ENCODE results near the gene TNFRSF6B.

TNFRSF6B gene

DNA sequence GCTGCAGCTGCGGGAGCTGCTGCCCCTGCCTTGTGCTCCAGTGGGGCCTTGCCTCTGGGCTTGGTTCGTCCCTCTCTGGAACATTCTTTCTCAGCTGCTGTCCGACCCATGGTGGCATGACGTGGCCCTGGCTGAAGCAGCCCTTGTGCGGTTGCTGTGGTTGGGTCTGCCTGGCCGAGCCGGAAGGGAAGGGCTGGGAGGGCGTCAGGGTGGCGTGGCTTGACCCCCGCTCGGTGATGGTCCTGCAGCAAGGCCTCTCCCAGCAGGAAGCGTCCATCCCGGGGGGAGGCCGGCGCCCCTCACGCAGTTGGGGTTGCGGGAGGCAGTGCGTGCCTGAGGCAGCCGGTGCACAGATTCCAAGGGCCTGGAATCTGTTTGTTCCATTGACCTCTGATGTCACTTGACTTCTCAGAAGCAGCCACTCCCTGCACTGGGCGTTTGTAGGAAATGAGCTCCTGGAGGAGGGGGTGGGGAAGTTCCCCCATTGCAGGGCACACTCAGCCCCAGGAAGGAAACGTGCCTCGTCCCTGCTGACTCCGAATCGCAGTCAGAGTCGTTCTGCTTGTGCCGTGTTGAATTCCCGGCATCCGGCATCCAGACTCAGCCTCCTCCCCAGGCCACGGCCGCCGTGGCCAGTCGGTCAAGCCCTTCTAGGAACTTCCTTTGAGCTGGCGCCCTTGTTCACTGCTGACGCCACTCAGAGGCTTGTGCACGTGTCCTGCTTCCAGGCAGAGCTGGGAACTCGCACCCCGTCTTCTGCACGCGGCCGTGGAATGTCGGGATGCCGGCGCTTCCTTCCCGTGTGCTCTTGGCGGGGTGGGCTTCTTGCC is 9.7 kb upstream of the TNFRSF6B start:
- peak; percentile 46 for DNase-seq

DNA sequence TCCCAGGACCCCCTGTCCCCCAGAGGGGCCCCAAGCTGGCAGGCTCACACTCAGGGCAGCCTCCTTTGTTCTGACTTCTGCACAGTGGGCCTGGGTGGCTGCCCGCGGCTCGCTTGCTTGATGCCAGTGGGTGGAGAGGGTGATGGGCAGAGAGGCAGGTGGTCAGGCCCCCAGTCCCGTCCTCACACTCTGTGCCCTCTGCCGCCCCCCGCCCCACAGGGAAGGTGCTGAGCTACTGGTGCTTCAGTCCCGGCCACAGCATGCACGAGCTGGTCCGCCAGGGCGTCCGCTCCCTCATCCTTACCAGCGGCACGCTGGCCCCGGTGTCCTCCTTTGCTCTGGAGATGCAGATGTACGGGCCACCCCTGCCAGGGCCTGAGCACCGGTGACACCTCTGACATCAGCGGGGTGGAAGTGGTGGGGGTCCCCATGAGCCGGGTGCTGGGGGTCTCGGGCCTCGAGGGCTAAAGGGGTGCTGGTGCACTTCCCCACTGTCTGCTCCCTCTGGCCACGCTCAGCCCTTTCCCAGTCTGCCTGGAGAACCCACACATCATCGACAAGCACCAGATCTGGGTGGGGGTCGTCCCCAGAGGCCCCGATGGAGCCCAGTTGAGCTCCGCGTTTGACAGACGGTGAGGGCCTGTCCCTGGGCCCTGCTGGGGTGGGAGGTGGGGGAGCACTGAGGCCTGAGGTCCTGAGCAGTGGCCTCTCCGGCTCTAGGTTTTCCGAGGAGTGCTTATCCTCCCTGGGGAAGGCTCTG is 8.9 kb upstream of the TNFRSF6B start:
- DNase-seq: no peak

GRCh38 chr20:63688228-63689045 is 8.0 kb upstream of the TNFRSF6B start:
- no peak for DNase-seq

- DNase-seq: no peak
Measured at GRCh38 chr20:63689046-63690002, 7.1 kb upstream of the TNFRSF6B start.

GRCh38 chr20:63690003-63690897 is 6.2 kb upstream of the TNFRSF6B start:
- DNase-seq: no peak

- DNase-seq: no peak
Measured at GRCh38 chr20:63690898-63691710, 5.3 kb upstream of the TNFRSF6B start.

DNA sequence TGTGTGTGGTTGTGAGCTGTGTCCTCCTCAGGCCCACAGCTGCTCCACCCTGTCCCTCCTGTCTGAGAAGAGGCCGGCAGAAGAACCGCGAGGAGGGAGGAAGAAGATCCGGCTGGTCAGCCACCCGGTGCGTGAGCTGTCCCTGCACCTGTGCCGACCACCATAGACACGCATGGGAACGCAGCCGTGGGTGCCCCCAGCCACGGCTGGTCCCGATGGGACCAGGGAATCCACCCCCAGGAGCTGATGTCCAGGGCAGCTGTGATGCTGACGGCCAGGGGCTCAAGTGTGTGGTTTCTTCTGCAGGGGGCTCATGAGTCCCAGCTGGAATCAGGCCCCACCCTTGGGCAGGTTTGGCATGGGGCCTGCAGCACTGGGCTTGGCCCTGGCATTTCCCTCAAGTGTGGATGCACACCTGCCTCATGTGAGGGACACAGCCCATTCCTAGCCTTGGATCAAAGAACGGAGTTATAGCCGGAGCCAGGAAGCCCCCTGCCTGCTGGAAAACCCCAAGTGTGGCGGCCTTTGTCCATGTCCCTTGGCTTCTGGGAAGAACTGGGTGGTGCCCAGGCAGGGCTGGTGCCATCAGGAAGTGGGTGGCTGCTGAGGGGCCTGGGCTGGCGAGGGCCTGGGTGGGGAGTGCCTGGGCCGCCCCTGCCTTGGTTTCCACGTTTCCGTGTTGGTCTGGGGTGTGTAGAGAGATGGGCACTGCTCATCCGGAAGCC is 4.6 kb upstream of the TNFRSF6B start:
- no peak for DNase-seq

GRCh38 chr20:63692436-63693082 is 3.9 kb upstream of the TNFRSF6B start:
- no peak for DNase-seq

DNA sequence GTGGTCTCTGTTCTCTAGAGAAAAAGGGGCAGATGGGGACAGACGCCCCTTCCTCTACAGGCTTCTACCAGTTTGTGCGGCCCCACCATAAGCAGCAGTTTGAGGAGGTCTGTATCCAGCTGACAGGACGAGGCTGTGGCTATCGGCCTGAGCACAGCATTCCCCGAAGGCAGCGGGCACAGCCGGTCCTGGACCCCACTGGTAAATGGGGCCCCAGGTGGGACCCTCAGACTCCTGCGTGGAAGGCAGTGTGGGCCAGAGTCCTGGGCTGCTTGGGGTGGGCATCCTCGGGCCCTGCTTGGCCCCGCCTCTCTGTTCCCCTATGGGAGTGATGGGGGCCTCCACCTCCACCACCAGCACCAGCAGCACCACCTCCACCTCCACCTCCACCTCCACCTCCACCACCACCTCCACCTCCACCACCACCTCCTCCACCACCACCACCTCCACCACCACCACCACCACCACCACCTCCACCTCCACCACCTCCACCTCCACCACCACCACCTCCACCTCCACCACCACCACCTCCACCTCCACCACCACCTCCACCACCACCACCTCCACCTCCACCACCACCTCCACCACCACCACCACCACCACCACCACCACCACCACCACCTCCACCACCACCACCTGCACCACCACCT is 3.2 kb upstream of the TNFRSF6B start:
- DNase-seq: no peak

- no peak for DNase-seq
Measured at GRCh38 chr20:63693733-63694583, 2.5 kb upstream of the TNFRSF6B start.

DNA sequence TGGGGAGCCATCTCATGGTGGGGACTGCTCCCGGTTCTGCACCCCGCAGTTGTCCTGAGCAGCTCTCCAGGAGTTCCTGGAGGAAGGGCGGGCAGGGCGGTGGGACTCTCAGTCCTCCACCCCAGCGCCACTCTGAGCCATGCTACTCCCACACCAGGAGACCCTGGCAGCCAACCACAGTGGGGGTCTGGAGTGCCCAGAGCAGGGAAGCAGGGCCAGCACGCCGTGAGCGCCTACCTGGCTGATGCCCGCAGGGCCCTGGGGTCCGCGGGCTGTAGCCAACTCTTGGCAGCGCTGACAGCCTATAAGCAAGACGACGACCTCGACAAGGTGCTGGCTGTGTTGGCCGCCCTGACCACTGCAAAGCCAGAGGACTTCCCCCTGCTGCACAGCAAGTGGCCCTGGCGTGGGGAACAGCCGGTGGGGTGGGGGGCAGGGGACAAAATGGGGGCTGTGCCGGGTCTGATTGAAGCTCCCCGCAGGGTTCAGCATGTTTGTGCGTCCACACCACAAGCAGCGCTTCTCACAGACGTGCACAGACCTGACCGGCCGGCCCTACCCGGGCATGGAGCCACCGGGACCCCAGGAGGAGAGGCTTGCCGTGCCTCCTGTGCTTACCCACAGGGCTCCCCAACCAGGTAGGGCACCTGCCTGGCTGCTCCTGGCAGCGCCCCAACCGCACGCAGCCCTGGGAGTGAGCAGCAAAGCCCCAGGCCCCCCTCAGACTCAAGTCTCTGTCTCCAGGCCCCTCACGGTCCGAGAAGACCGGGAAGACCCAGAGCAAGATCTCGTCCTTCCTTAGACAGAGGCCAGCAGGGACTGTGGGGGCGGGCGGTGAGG is 1.6 kb upstream of the TNFRSF6B start:
- DNase-seq: no peak

DNA sequence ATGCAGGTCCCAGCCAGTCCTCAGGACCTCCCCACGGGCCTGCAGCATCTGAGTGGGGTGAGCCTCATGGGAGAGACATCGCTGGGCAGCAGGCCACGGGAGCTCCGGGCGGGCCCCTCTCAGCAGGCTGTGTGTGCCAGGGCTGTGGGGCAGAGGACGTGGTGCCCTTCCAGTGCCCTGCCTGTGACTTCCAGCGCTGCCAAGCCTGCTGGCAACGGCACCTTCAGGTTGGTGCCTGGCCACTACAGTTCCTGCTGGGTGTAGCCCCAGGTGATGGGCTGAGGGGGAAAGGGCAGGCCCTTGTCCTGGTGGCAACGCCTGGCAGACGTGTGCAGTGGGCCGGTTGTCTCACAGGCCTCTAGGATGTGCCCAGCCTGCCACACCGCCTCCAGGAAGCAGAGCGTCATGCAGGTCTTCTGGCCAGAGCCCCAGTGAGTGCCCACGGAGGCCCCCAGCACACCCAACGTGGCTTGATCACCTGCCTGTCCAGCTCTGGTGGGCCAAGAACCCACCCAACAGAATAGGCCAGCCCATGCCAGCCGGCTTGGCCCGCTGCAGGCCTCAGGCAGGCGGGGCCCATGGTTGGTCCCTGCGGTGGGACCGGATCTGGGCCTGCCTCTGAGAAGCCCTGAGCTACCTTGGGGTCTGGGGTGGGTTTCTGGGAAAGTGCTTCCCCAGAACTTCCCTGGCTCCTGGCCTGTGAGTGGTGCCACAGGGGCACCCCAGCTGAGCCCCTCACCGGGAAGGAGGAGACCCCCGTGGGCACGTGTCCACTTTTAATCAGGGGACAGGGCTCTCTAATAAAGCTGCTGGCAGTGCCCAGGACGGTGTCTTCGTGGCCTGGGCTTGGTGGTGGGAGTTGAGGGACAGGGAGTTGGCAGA is 787 bp upstream of the TNFRSF6B start:
- DNase-seq: no peak

DNA sequence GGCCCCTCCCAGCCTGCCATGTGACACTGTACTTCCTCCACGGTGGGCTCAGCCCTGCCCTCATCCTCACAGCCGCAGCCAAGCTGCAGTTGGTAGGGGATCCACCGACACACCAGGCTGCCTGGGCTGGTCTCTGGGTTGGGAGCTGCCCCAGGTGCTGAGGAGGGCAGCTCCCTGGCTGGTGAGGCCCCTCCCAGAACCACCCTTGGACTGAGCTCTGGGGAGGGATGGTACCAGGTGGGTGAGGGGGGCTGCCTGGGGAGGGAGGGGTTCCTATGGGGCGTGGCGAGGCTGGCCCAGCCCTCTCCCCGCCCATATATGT is 185 bp upstream of the TNFRSF6B start:
- peak; percentile 44 for DNase-seq

DNA sequence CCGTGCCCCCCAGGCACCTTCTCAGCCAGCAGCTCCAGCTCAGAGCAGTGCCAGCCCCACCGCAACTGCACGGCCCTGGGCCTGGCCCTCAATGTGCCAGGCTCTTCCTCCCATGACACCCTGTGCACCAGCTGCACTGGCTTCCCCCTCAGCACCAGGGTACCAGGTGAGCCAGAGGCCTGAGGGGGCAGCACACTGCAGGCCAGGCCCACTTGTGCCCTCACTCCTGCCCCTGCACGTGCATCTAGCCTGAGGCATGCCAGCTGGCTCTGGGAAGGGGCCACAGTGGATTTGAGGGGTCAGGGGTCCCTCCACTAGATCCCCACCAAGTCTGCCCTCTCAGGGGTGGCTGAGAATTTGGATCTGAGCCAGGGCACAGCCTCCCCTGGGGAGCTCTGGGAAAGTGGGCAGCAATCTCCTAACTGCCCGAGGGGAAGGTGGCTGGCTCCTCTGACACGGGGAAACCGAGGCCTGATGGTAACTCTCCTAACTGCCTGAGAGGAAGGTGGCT is 960 bp downstream of the TNFRSF6B start:
- no peak for DNase-seq

GRCh38 chr20:63697868-63698545 is 1.6 kb downstream of the TNFRSF6B start:
- no peak for DNase-seq
